Skeletal muscle tissue (tissue), 4 donors: ENCODE measurements around the gene SLC22A5. TPM values are rescaled to one million over a fixed set of nuclear protein-coding genes. Genes with fewer than 3 reads are reported as not detected.

Experiments
- H3K27ac ChIP-seq: one replicate; pipeline ENCODE4 v1.7.0; 2013; ENCODE audit warnings: mild to moderate bottlenecking, low read depth, low read length, inconsistent platforms
- H3K27me3 ChIP-seq, 3 donors: one replicate each; pipeline ENCODE4 v1.7.0; 2013; ENCODE audit warnings: low read length in 3 of 3; ENCODE audit not compliant: control insufficient read depth in 3 of 3, insufficient read depth in 3 of 3
- H3K36me3 ChIP-seq, 3 donors: one replicate each; pipeline ENCODE4 v1.7.0; 2013; ENCODE audit warnings: low read length in 3 of 3; ENCODE audit not compliant: control insufficient read depth in 3 of 3, insufficient read depth in 3 of 3
- H3K4me1 ChIP-seq, 3 donors: one replicate each; pipeline ENCODE4 v1.7.0; 2013; ENCODE audit warnings: low read length in 3 of 3, mild to moderate bottlenecking in 3 of 3; ENCODE audit not compliant: control insufficient read depth in 3 of 3, insufficient read depth in 3 of 3
- H3K4me3 ChIP-seq, 3 donors: one replicate each; pipeline ENCODE4 v1.7.0; 2013; ENCODE audit warnings: low read length in 3 of 3
- H3K9ac ChIP-seq, 3 donors: one replicate each; pipeline ENCODE4 v1.7.0; 2013; ENCODE audit warnings: low read length in 3 of 3, mild to moderate bottlenecking in 3 of 3, moderate library complexity in 2 of 3, low read depth in 1 of 3
- H3K9me3 ChIP-seq, 3 donors: one replicate each; pipeline ENCODE4 v1.7.0; 2013; ENCODE audit warnings: low read length in 3 of 3; ENCODE audit not compliant: control insufficient read depth in 3 of 3
- total RNA-seq: library from RNA; depleted of rRNA; stranded (reverse); fragments of >200 nt; gene quantifications from one replicate; pipeline ENCODE4 v1.2.3, GENCODE V29; 2014
- donor health status: Osteomylitis.

Gene SLC22A5
- total RNA-seq, 1 donor from 2014 or later = 2.1 TPM

DNA sequence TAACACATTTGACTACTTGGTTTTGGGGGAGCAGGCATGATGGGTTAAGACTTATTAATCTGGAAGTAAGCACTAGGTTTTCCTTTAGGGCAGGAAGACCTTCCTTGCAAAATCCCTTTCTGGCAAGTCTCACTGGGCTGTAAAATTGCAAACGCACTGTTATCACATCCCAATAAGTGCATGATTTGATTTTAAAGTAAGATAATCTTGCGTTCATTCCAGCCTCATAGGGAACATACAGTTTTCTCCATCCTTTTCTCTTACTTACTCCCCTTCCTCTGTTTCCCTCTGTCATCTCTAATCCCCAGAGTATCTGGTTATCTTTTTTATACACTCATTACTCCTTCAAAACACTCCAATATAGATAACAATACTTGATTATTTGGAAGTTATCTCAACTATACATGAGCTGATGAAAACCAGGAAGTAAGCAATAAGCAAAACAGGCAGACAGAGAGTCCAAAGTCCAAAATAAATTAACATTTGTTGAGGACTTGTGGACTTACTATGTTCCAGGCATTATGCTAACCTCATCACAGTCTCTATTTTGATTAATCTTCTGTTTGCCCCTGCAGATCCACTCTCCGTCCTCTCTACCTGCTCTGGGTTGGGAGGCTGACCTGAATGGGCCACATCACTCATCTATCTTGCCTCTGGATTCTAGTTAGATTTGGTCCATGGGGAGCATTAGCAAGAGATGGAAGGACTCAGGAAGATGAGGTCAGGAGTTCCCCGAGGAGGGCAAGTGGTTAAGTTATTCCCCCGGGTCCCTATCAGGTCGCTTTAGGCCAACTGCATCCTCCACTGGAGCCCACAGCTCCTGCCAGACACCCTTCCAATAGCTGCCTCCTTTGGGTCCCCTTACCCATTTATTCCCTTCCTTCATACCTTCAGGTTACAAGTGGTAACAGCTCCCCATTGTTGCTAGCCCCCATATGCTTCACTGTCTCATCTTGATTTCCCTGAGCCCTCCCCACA lies 60.2 kb downstream of the SLC22A5 start:
- Histone ChIP-seq H3K9me3 (no peaks in the 10 kb centered on the region), H3K4me3 (no peak overlapping the region), H3K9ac (peak overlapping the region in 1 of 3 donors; percentile 1), H3K4me1 (peaks cover 52 to 61% (median 58%) of the 10 kb centered on the region in 3 donors), H3K27me3 (no peaks in the 10 kb centered on the region), H3K36me3 (no peaks in the 10 kb centered on the region), H3K27ac (no peak overlapping the region)

DNA sequence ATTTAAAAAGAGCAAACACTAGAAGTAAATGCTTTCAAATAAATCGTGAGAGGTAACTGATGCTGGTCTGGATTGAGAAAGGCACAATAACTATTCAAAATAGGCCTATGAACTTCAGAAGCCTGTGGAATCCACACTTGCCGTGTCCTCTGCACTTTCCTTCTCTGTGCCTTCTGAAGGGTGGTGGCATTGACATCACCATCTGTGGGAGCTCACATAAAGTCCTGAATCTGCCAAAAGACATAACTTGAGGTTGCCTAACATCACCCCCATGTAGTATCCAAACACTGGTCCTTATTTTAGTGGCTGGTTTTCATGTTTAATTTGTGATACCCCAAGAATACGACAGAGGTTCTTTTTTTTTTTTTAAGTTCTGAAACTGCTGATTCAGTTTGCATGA lies 61.2 kb downstream of the SLC22A5 start:
- Histone ChIP-seq H3K27me3 (no peaks in the 10 kb centered on the region), H3K4me3 (no peak overlapping the region), H3K27ac (no peak overlapping the region), H3K36me3 (no peaks in the 10 kb centered on the region), H3K9ac (no peak overlapping the region), H3K4me1 (peaks cover 45 to 59% (median 56%) of the 10 kb centered on the region in 3 donors), H3K9me3 (no peaks in the 10 kb centered on the region)

DNA sequence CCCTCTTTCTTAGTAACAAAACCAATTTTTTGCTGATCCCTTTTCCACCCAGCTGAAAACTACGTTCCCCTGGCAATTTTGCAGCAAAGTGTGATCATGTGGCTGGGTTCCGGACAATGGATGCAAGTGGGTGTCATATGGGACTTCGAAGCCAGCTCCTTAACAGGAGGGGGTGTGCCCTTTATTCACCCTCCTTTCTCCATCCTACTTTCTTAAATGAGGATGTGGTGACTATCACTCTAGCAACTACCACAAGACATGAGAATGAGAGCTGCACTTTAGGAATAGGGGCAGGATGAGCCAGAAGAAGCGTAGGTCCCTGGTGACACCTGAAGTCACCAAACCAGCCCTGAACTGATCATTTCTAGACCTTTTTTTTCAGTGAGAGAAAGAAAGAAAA lies 62.1 kb downstream of the SLC22A5 start:
- Histone ChIP-seq H3K9me3 (no peaks in the 10 kb centered on the region), H3K4me3 (no peak overlapping the region), H3K9ac (no peak overlapping the region), H3K27ac (no peak overlapping the region), H3K36me3 (no peaks in the 10 kb centered on the region), H3K27me3 (no peaks in the 10 kb centered on the region), H3K4me1 (peaks cover 36 to 55% (median 54%) of the 10 kb centered on the region in 3 donors)

DNA sequence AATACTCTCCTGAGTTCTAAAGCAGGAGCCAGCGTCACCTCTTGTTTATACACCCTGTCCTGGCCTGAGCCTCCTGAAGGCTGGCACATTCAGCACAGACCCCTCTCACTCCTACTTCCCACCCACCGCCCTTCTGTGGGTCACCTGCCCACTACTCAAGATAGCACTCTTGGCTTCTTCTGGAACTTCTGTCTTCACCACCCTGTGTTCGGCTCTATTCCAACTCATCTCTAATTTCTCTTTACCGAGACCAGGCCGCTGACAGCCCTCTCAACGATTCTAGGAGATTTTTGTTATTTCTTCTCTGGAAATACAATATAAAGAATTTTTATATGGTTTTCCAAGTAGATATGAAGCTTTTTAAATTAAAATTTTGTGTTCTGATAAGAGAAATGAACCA lies 63.6 kb downstream of the SLC22A5 start:
- Histone ChIP-seq H3K27ac (peak overlapping the region; percentile 50), H3K4me1 (peaks cover 33 to 55% (median 53%) of the 10 kb centered on the region in 3 donors), H3K9ac (peak overlapping the region in 2 of 3 donors; percentile 29 to 34), H3K4me3 (no peak overlapping the region), H3K36me3 (no peaks in the 10 kb centered on the region), H3K27me3 (no peaks in the 10 kb centered on the region), H3K9me3 (no peaks in the 10 kb centered on the region)

DNA sequence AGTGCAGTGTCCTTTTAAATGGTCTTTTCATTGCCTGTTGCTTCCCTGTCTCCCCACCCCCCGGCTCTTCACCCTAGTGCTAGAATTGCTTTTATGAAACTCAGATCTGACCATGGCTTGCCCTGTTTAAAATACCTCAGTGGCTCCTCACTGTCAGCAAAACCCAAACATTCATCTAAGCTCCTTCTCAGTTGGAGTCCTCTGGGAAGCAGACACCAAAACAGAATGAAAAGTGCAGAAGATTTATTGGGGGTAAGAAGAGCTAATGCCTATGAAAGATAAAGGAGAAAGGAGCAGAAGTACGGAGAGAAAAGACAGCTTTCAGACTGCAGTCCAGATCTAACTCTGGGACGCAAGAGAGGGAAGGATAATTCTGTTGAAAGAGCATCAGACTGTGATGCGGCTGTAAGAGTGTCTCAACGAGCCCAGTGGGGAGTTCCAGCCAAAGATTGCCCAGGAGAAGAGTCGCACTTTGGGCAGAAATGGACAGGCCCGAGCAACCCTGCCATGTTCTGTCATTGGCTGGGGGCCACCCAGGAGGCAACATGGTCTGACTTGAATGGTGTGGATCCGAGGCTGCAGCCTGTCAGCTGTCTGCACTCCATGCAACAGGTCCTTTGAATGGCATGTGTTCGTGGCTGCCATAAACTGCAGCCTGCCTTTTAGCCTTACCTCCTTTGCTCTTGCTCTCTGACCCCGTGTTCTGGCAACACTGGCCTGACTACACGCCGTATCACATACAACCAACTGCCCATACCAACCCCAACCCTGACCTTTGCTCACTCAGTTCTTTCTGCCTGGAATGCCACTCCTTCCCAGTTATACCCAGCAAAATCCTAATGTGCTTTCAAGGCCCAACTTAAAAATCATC lies 65.1 kb downstream of the SLC22A5 start:
- H3K4me3 ChIP-seq = no peak overlapping the region
- no peaks in the 10 kb centered on the region for H3K36me3 ChIP-seq
- no peaks in the 10 kb centered on the region for H3K27me3 ChIP-seq
- no peak overlapping the region for H3K9ac ChIP-seq
- H3K9me3 ChIP-seq = no peaks in the 10 kb centered on the region
- H3K27ac ChIP-seq = no peak overlapping the region
- H3K4me1 ChIP-seq = peaks cover 34 to 54% (median 51%) of the 10 kb centered on the region in 3 donors

DNA sequence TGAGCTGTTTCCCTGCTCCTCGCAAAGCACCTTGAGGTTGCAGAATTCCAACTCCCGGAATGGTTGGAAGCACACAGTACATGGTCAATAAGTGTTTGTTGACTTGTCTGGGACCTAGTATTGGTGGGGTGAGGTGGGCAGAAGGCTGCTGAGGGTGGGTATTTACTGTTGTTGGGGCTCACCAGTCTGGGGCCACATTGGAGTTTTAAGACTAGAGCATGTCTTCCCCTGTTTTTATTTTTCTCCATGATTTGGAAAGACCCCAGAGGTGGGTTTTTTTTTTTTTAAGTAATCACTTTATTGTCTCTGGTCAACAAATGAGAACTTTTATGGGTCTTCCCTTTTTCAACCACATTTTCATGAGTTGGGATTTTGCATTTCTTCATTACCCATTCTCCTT lies 65.9 kb downstream of the SLC22A5 start:
- Histone ChIP-seq H3K27me3 (no peaks in the 10 kb centered on the region), H3K36me3 (no peaks in the 10 kb centered on the region), H3K27ac (no peak overlapping the region), H3K4me1 (peaks cover 40 to 60% (median 57%) of the 10 kb centered on the region in 3 donors), H3K9me3 (no peaks in the 10 kb centered on the region), H3K9ac (no peak overlapping the region), H3K4me3 (no peak overlapping the region)

DNA sequence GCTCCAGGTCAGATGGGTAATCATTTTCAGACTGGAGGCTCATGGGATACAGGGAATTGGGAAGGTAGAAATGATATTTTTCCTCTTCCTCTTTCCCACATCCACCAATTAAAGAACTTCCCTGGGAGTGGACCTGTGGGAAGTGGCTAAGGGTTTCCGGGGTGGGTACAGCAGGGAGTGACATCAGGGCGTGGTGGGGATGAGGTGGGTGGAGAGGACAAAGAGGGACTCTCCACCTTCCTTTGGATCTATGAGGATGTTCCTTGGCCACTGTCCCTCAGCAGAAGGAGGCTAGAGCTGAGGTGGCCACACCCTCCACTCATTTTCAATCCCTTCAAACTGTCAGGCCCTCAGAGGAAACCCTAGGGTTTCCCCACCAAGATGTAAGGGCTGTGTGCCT lies 66.4 kb downstream of the SLC22A5 start:
- peaks cover 40 to 60% (median 56%) of the 10 kb centered on the region in 3 donors for H3K4me1 ChIP-seq
- H3K9me3 ChIP-seq = no peaks in the 10 kb centered on the region
- H3K27ac ChIP-seq = no peak overlapping the region
- H3K27me3 ChIP-seq = no peaks in the 10 kb centered on the region
- no peak overlapping the region for H3K9ac ChIP-seq
- H3K4me3 ChIP-seq = no peak overlapping the region
- H3K36me3 ChIP-seq = no peaks in the 10 kb centered on the region

DNA sequence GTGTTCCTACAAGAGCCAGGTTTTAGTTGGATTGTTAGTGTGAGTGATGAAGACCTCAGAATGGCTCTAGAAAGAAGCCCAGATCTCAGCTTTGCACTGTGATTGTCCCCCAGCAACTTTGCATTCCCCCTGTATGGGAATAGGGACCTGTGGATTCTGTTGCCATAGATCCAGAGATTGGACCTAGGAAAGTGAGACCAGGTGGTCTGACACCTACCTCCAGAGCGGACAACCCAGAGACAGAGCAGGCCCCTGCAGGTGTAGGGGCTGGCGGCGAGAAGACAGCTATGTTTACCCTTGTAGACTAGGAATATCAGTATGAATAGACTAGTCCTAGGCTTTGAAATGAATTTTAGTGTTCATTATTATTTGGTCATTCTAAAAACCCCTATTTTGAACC lies 67.4 kb downstream of the SLC22A5 start:
- H3K9ac ChIP-seq = no peak overlapping the region
- H3K4me1 ChIP-seq = peaks cover 40 to 61% (median 56%) of the 10 kb centered on the region in 3 donors
- H3K4me3 ChIP-seq = no peak overlapping the region
- no peaks in the 10 kb centered on the region for H3K27me3 ChIP-seq
- no peaks in the 10 kb centered on the region for H3K9me3 ChIP-seq
- peak overlapping the region; percentile 59 for H3K27ac ChIP-seq
- H3K36me3 ChIP-seq = no peaks in the 10 kb centered on the region

DNA sequence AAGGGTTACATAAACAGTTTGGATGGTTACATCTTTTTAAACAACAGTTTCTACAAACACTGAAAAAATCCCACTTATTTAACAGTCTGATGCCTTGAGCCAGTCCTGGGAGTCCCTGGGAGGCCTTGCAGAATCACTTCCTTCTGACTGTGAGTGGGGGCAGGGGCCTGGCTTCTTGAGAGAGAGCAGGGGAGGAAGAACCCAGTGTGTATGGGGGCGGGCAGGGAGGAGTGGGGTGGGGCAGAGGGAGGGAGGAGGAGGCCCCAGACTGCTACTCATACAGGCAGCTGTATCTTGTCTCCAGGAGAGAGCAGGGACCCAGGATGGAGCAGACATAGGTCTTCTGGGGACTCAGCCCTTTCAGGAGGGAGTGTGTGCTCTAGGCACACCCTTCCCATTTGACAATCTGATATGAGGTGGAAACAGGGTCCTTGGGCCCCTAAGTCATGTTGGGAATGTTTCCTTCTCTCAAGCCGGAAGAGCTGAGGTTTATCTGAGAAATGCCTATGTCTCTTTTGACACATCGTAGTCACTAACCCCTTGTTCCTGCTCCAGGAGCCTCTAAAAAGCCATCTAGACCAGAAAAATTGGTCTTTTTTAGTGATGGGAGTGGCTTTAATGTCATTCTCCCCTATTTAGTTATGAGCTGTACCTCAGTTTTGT lies 68.2 kb downstream of the SLC22A5 start:
- H3K4me3 ChIP-seq = no peak overlapping the region
- H3K36me3 ChIP-seq = no peaks in the 10 kb centered on the region
- no peaks in the 10 kb centered on the region for H3K27me3 ChIP-seq
- H3K9me3 ChIP-seq = no peaks in the 10 kb centered on the region
- H3K9ac ChIP-seq = no peak overlapping the region
- peak overlapping the region; percentile 59 for H3K27ac ChIP-seq
- peaks cover 40 to 59% (median 56%) of the 10 kb centered on the region in 3 donors for H3K4me1 ChIP-seq
